Brain pericyte (primary cell): ENCODE results near the gene FBXW7.

Experiments
- DNase-seq: peaks from one replicate; pipeline ENCODE4 v3.0.0-alpha.2; 2012; ENCODE audit warnings: low read depth, low spot score

The FBXW7 gene

DNA sequence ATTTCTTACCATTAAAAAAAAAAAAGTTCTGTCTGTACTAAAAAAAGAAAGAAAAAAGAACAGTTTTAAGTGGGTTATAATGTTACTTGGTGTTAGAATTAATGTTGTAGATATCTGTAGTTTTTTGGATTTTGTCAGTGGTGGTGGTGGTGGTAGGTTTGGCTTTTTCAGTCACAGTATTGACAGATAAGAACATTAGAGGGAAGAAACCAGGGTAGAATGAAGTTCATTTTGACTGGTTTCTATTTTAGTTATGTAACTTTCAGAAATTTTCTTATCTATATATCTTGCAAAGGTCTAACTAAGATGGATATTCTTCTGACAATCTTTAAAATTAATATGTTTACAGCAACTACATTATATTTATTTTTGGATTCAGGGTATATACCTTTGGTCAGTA lies 105.4 kb downstream of the FBXW7 start:
- DNase-seq: no peak

DNA sequence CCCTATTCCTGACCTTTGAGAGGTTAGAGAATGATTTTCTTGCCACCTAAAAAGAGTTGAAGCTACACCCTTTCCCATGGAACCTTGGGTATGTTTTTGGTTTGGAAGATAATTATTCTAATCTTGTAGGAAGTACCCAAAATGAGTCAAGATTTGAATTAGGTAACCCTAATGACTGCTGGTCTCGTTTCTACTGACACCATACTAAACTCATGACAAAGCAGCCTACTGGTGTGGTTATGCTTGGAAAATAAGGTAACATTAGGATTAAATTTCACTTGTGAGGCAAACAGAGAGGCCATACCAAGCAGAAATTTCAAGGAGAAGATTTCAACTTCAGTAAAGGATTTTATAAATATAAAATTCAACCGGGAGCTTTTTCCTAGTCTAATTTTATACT lies 107.9 kb downstream of the FBXW7 start:
- no peak for DNase-seq

DNA sequence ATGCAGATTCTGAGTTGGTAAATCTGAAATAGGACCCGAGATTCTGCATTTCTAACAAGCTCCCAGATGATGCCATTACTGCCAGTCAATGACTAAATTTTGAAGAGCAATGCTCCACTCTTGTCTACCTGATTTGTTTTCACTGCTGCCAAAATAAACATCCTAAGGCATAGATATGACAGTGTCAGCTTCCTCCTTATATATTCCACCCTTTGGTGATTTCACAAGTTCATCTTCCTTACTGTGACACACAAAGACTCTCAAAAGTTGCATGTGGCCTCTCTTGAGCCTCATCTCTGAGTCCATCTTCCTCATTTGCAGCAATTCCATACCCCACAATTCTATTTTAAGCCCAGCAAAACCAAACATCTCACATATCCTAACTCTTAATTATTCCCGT lies 110.9 kb downstream of the FBXW7 start:
- DNase-seq: no peak

DNA sequence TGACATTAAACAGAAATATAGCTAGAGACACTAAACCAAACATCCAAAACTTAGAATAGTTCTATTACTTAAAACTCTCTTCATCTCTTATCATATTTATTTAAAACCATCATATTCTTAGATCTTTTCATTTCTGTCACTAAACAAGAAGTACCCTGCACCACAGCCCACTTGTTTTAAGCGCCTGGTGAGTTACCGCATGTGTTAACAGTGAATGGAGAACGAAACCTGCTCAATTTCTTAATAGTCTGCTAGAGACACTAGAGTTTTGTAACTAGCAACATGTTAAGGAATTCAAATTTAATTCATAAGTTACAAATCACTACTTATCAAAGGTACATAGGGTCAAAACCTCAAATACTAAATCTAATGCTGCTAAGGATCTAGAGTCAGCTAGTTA lies 111.5 kb downstream of the FBXW7 start:
- no peak for DNase-seq

DNA sequence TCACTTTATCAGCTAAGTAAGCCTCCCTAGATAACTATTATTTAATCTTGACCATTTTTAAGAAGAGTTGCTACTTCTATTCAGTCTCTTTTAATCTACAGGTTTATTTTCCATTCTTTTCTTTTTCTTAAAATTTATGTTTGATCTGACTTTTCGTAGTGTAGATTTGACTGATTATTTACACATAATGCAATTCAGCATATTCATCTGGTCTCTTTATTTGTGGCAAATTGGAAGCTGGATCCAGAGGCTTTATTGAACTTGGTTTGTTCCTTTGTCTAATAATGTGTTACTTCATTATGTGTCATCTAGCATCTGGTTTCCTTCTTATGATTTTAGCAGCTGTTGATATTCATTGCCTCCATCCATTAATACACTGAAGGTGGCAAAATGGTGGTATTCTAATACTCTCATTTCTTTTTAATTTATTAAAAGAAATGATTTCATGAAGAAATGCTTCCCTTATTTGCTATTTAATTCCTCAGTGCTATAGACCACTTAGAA lies 113.0 kb downstream of the FBXW7 start:
- no peak for DNase-seq

DNA sequence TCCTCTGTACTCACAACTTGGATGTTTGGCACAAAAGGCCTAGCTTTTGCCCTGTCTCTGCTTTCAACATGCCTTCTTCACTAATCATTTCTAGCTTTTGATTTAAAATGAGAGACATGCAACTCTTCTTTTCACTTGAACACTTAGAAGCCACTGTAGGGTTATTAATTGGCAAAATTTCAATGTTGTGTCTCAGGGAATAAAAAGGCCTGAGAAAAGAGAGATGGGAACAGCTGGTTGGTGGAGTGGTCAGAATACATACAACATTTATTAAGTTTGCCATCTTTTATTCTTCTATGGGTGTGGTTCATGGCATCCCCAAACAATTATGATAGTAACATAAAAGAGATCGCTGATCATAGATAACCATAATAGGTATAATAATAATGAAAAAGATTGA lies 114.3 kb downstream of the FBXW7 start:
- DNase-seq: no peak

DNA sequence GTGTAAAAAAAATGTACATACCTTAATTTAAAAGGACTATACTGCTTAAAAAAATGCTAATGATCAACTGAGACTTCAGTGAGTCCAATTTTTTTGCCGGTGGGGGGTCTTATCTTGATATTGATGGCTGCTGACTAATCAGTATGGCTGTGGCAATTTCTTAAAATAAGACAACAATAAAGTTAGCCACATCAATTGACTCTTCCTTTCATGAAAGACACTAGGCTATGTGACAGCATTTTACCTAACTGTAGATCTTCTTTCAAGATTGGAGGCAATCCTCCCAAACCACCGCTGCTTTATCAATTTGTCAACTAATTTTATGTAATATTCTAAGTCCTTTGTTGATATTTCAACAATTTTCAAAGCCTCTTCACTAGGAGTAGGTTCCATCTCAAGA lies 116.1 kb downstream of the FBXW7 start:
- no peak for DNase-seq

DNA sequence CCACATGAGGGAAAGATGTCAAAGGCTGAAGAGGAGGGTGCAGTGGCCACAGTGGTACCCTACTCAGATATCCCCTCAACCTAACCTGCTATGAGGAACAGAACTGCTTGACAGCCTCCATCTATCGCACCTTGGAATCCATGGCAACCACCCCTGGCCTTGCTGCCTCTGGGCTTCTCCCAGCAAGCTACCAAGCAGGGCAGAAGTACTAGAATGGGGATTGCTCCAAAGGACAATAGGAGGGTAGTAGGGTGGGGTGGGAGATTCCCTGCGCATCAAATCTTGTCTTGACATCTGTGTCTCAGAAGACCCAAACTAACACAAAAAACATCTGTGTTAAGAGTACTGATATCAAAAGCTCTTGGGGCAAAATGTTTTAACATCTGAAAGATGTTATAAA lies 118.2 kb downstream of the FBXW7 start:
- DNase-seq: no peak

DNA sequence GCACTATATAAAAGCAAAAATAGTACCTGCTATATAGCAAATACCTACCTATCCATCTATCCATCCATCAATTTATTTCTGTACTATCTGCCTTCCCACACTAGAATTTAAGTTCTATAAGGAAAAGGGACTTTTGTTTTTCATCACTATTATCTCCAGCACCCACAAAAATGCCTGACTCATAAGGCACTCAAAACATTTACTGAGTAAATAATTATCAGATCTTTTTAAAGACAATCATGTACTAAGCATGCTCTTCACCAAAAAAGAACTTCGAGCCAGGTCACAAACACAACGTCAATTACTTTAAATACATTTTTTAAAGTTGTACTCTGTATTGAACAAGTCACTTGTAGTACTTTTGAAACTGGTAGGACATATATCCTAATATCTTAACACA lies 119.9 kb downstream of the FBXW7 start:
- DNase-seq: no peak

DNA sequence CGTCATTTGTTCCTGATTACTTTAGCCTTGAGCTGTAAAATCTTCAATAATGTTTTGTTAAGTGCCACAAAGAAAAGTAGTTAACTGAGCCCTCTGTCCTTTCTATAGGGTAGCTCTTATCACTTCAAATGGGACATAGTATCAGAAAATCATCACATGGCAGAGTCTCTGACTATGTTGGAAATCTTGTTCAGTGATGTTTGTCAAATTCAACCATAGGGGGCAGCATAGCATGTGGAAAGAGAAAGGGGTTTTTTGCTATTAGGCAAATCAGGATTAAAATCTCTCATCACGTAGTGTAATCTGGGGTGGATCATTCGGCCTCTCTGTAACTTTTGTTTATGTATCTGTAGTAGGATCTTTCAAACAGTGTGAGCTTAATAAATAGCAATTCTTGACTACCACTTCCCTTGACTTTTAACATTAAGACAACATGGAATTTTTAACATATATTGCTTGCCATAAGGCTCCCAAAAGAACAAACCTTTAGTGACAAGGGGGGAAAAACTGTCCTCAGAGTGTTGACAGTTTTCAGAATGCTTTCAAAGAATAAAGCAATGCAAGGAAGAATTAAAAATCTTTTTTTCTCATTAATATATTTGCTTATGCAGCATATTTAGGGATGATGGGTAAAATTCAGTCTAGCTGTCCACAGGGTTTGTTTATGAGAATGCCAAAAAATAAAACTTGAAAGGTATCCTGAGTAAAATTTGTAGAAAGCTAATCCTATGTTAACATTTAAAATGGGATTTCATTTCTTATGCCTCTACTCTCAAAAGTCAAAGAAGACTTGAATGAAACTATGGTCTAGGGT lies 127.2 kb downstream of the FBXW7 start:
- DNase-seq: no peak

DNA sequence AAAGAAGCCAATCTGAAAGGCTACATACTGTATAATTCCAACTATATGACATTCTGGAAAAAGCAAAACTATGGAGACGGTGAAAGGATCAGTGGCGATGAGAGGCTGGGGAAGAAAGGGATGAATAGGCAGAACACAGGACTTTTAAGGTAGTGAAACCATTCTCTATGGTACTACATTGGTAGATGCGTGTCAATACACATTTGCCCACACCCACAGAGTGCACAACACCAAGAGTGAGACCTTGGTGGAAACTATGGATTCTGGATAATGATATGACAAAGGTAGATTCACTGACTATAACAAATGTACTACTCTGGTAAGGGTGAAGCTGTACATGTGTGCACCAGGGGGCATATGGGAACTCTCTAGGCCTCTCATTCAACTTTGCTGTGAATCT lies 134.5 kb downstream of the FBXW7 start:
- no peak for DNase-seq

DNA sequence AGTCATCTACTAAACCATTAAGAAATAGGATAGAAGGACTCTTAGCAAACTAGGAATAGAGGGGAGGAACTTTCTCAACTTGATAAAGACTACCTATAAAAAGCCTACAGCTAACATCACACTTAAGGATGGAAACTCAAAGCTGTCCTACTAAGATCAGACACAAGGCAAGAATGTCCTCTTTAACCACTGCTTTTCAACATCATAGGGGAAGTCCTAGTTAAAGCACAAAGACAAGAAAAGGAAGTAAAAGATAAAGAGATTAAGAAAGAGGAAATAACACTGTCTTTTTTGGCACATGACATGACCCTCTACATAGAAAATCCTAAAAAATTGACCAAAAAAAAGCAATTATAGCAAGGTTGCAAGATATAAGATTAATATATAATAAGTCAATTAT lies 136.6 kb downstream of the FBXW7 start:
- DNase-seq: no peak

DNA sequence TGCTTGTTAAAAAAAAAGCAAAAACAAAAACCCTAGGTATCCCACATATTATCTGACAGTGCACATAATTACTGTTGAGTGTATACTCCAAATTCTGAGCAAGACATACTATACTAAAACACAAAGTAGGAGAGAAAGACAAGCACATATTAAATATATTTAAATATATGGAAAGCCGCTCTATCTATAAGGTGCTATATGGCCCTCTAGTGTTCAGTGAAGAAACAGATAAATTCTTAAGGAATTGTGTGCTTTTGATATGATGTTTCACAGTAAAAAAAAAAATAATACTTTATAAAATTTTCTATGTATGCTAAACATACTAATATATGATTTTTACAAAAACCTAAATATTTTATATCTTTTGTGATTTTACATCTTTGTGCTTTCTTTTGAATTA lies 137.8 kb downstream of the FBXW7 start:
- no peak for DNase-seq

DNA sequence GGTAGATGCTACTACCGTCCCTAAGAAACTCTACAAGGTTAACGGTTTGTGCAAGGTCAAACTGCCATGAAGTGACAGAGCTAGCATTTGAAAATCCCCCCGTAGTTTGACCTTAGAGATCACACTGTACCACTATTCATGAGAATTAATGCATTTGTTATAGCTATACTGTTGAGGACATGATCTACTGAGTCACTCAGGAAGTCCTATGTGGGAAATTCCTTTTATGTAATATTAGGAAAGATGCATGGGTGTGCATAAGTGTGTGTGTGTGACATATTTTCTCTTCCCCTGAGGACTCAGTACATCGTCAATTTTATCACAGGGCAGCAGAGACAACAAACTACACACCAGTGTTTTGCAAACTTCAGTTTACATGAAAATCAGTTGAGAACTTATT lies 141.1 kb downstream of the FBXW7 start:
- no peak for DNase-seq

DNA sequence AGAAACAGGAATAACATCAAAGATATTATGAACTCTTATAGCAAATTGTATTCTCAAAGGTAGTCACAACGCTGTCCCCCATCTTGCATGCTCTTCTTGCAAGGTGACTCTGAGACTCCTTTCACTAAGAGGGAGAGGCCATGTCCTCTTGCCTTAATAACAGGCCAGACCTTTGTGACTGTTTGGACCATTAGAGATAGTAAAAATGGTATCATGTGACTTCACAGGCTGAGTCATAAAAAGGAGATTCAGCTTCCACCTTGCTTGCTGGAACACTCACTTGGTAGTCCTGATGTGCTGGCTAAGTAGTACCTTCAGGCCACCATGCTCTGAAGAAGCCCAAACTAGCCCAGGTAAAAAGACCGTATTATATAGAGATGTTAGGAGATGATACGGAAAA lies 143.8 kb downstream of the FBXW7 start:
- no peak for DNase-seq

DNA sequence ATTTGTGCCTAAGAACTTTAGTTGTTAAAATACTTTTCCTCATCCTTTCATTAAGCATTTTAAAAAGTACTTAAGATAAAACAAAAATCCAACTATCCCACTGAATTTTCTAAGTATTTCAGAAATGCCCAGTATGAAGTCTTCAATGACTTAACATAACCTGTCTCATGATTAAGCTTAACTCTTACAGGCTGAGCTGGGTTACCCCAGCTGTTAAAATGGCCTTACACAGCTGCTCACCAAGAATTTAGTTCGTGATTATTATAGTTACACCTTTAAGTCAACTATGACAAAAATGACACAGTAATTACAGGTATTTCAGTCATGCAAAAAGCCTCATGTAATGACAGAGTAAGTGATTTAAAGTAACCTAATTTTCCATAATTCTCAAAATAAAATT lies 145.7 kb downstream of the FBXW7 start:
- DNase-seq: no peak

DNA sequence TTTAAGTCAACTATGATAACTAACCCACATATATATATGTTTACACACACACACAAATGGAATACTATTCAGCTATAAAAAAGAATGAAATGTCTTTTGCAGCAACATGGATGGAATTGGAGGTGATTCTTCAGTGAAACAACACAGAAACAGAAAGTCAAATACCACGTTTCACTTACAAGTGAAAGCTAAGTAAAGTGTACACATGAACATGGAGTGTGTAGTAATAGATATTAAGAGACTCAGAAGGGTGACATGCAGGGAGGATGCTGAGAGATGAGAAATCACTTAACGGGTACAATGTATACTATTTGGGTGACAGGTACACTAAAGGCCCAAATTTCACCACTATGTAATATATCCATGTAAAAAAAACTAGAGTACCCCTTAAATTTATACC lies 146.5 kb downstream of the FBXW7 start:
- no peak for DNase-seq

DNA sequence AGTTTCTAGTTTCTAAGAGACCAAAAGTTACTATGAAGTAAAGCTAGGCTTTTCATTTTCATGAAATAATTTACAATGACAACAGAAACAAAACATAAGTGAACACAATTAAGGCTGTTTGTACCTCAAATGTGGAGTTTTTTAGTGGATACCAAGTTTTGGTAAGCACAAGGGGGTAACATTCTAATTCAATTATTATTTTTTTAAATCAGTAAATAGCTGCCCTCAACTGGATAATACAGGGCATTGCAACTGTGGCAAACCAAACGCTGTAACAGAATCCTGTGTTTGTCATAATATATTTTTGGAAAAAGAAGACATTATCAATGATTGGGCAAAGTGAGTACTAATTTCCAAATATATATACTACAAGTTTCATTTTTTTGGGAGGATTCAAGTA lies 150.3 kb downstream of the FBXW7 start:
- no peak for DNase-seq

DNA sequence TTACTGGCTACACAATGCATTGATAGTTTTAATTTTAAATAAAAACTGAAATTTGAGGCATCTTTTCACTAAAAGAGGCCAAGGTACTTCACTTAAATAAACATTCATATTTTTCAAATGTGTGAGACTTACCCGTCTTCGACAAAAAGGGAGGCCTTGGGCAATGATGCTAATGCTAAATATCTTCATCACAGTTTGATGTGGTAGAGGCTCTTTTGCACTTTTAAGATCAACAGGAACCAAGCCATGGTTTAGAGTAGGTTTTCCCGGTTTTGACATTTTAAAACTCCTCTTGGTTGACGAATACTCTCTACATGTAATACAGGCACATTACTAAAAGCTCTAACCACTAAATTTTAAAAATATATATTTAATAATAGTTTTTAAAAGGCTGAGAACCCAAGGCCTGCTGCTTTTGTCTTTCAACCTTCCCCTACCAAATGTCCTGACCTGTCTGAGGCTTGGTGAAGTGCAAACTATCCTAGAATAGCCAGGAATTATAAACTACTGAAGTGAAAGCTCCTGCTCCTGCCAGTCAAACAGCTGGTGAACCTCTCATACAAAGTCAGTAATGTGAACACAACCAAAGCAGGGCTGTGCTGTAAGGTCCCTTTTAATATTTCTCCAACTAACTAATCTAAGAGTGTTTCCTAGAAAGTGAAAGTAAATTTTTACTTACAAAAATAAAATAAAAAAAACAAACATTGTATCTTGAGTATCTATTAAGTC lies 153.7 kb downstream of the FBXW7 start:
- DNase-seq: no peak

DNA sequence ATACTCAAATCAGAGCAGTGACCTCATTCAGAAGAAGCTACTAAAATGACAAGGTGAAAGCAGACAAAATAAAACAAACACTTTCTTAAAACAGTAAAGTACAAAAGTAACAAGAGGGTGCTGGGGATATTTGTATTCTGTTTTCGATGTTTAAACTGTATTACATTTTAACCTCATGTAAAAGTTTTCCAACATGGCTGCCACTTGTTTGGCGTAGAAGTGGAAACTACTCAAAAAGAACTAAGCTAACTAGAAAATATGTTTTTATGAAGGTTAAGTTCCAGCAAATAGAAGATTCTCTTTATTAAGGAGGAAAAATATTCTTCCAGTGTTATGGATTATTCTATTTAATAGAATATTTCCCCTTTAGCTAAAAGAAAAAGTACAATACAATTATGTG lies 155.0 kb downstream of the FBXW7 start:
- no peak for DNase-seq

DNA sequence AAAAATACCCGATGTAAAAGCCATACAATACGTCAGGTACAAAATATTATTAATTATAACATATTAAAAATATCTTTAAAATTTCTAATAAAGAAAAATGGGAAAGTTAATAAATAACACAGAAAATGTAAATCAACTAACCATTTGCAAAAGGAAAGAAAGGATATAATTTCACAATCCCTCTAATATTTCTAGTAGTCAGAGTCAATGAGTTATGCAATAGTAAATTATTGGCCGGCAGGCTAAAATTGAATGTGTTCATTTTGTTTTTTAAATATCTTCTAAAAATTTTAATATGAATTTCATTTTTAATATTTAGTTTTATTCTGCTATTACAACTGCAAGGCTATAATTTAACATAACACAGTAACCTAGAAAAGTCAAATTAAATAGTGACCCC lies 155.7 kb downstream of the FBXW7 start:
- no peak for DNase-seq

DNA sequence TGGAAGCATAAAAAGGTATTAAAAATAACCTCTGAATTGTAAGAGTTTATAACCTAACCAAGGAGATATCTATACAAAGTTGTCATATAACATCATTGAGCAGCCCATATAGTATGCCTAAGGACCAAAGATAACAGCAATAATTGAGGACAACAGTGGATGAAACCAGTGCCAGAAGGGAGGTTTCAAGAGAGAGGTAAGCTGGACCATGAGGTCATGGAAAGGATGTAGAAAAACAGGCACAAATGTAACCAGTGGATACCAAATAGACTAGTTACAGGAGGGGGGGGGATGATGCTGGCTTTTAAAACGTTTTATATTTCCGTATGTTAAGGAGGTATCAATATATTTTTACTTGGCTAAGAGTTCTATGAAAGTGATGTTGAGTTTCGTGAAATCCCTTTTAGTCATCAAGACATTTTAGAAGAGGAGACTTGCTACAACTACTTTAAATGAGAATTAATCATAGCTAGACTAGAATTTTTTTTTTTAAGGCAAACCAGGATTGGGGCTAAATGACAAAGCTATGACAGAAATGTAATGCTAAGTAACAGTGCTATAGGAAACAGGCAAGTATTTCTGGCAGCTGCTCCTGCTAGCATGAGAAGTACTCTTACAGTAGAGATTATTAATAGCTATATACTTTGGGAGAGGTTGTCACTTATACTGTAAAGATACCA lies 161.1 kb downstream of the FBXW7 start:
- DNase-seq: no peak

DNA sequence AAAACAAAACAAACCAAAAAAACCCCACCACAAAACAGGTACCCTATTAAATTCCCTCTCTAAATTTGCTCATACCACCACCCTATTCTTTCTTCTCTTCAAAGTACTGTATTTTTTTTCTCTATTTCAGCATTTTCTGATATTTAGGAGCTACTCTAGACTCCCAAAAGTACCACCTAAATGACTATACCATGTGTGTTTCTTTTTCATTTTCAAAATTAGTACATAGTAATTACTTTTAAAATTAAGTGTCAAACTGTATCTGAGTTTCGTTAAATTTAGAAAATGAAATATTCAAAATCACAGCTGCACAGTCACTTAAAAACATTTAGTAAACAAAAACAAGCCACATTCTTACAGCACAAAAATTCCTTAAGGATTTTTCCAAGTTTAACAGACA lies 161.7 kb downstream of the FBXW7 start:
- DNase-seq: no peak
